Neural cell (in vitro differentiated cells): ENCODE results near the gene SETD4. TPM values are rescaled to one million over a fixed set of nuclear protein-coding genes. Genes with fewer than 3 reads are reported as not detected.

Source experiments
- H2AFZ ChIP-seq: fragments of 200-600, 300-800 bp; sonication (generic), shearing (Covaris generic); 2 replicates; pipeline ENCODE4 v1.6.0; 2014; ENCODE audit warnings: low read depth, mild to moderate bottlenecking, antibody characterized with exemption, low read length, moderate library complexity
- H3F3A ChIP-seq: fragments of 200-600 bp; shearing (Covaris generic); 2 replicates; pipeline ENCODE4 v1.6.1; 2016; ENCODE audit warnings: mild to moderate bottlenecking, moderate library complexity, mixed read lengths, antibody characterized with exemption, low read length; ENCODE audit not compliant: insufficient read depth, poor library complexity, severe bottlenecking
- H3K27ac ChIP-seq: fragments of 200-600, 300-800 bp; sonication (generic), shearing (Covaris generic); 2 replicates; pipeline ENCODE4 v1.5.1; 2014; ENCODE audit warnings: mild to moderate bottlenecking, low read length, moderate library complexity
- H3K27me3 ChIP-seq: fragments of 300-800, 200-600 bp; sonication (generic), shearing (Covaris generic); 2 replicates; pipeline ENCODE4 v1.6.0; 2014; ENCODE audit warnings: mild to moderate bottlenecking, low read depth, low read length, moderate library complexity; ENCODE audit not compliant: insufficient read depth
- H3K36me3 ChIP-seq: fragments of 300-800, 200-600 bp; sonication (generic), shearing (Covaris generic); 2 replicates; pipeline ENCODE4 v1.5.1; 2014; ENCODE audit warnings: mild to moderate bottlenecking, antibody characterized with exemption, low read length, moderate library complexity; ENCODE audit not compliant: insufficient read depth
- H3K4me2 ChIP-seq: fragments of 300-800, 200-600 bp; sonication (generic), shearing (Covaris generic); 2 replicates; pipeline ENCODE4 v1.6.0; 2014; ENCODE audit warnings: mild to moderate bottlenecking, low read length
- H3K4me3 ChIP-seq: fragments of 300-800, 200-600 bp; sonication (generic), shearing (Covaris generic); 2 replicates; pipeline ENCODE4 v1.5.1; 2014; ENCODE audit warnings: mild to moderate bottlenecking, low read length, moderate library complexity
- H3K79me2 ChIP-seq: fragments of 200-600 bp; shearing (Covaris generic); replicated peaks from 2 replicates; pipeline ENCODE4 v1.6.0; 2014; ENCODE audit warnings: mild to moderate bottlenecking, low read length, moderate library complexity; ENCODE audit not compliant: insufficient read depth
- H3K9ac ChIP-seq: fragments of 300-800, 200-600 bp; sonication (generic), shearing (Covaris generic); 2 replicates; pipeline ENCODE4 v1.6.1; 2016; ENCODE audit warnings: mild to moderate bottlenecking, low read length, mixed read lengths
- H3K9me2 ChIP-seq: fragments of 200-600 bp; shearing (Covaris generic); 2 replicates; pipeline ENCODE4 v1.6.1; 2016; ENCODE audit warnings: mild to moderate bottlenecking, low read length, mixed read lengths; ENCODE audit not compliant: insufficient read depth
- H3K9me3 ChIP-seq: fragments of 200-600, 300-800 bp; sonication (generic), shearing (Covaris generic); 2 replicates; pipeline ENCODE4 v1.6.1; 2016; ENCODE audit warnings: mild to moderate bottlenecking, mixed run types, low read length, moderate library complexity, mixed read lengths
- H4K20me1 ChIP-seq: fragments of 200-600 bp; shearing (Covaris generic); 2 replicates; pipeline ENCODE4 v1.6.1; 2016; ENCODE audit warnings: mild to moderate bottlenecking, mixed run types; ENCODE audit not compliant: insufficient read depth
- EP300 ChIP-seq: fragments of 450-650 bp; conservative IDR thresholded peaks from 2 replicates; pipeline ENCODE4 v1.6.1; 2014; ENCODE audit warnings: antibody characterized with exemption, mild to moderate bottlenecking, moderate library complexity; ENCODE audit not compliant: poor library complexity, severe bottlenecking
- EZH2 ChIP-seq: fragments of 200-600, 300-800 bp; shearing (Covaris generic), sonication (generic); IDR thresholded peaks from 2 replicates; pipeline ENCODE4 v1.6.1; 2014; ENCODE audit warnings: antibody characterized with exemption, low read length, borderline replicate concordance, mild to moderate bottlenecking; ENCODE audit not compliant: insufficient read depth, poor library complexity, severe bottlenecking
- MXI1 ChIP-seq: fragments of 450-650 bp; conservative IDR thresholded peaks from 2 replicates; pipeline ENCODE4 v1.6.1; 2014; ENCODE audit warnings: antibody characterized with exemption, mild to moderate bottlenecking; ENCODE audit not compliant: poor library complexity, severe bottlenecking
- POLR2AphosphoS5 ChIP-seq: IDR thresholded peaks from 2 replicates; pipeline ENCODE4 v1.6.1; 2012
- RAD21 ChIP-seq: fragments of 450-650 bp; conservative IDR thresholded peaks from 2 replicates; pipeline ENCODE4 v1.6.1; 2014; ENCODE audit warnings: antibody characterized with exemption, mild to moderate bottlenecking, moderate library complexity
- SMC3 ChIP-seq: fragments of 450-650 bp; conservative IDR thresholded peaks from 2 replicates; pipeline ENCODE4 v1.6.1; 2014; ENCODE audit warnings: antibody characterized with exemption, mild to moderate bottlenecking, moderate library complexity; ENCODE audit not compliant: poor library complexity
- TAF1 ChIP-seq: IDR thresholded peaks from 2 replicates; pipeline ENCODE4 v1.6.1; 2012; ENCODE audit warnings: low read depth
- polyA plus RNA-seq: library from polyadenylated mRNA; depleted of rRNA; stranded (reverse); fragments of >200 nt; gene quantifications from 2 replicates; pipeline ENCODE4 v1.2.3, GENCODE V29; 2014
- TF ChIP-seq, protein P1 (sequence below): IDR thresholded peaks from 2 replicates; pipeline ENCODE4 v1.6.1; 2012; ENCODE audit warnings: borderline replicate concordance
- TF ChIP-seq, protein P2 (sequence below): fragments of 450-650 bp; IDR thresholded peaks from 2 replicates; pipeline ENCODE4 v1.5.1; 2014; ENCODE audit warnings: antibody characterized with exemption, mild to moderate bottlenecking, moderate library complexity; ENCODE audit not compliant: poor library complexity, severe bottlenecking

SETD4 gene
- polyA plus RNA-seq, 1 donor from 2014 or later, result 64.4 TPM

DNA sequence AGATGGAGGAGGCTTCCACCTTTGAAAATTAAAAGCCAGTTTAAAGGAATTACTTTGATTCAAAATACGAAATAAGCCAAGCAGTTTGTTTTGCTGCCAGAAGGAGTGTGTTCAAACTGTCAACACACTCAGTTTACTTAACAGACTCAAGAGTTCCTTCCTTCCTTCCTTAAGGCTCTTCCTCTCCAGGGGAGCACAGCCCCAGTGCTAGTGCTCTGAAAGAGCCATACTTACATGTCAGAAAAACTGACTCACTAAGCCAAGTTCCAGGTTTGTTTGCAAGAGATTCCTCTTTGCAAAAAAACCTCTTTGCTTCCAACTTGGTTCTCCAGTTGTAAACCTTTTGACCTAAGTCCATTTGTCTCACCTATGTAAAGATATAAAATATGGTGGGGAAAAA, 14.3 kb downstream of the SETD4 start:
- no peaks in the 10 kb centered on the region for H3K9me3 ChIP-seq
- H3K27ac ChIP-seq, result no peak overlapping the region
- no peak overlapping the region for H2AFZ ChIP-seq

DNA sequence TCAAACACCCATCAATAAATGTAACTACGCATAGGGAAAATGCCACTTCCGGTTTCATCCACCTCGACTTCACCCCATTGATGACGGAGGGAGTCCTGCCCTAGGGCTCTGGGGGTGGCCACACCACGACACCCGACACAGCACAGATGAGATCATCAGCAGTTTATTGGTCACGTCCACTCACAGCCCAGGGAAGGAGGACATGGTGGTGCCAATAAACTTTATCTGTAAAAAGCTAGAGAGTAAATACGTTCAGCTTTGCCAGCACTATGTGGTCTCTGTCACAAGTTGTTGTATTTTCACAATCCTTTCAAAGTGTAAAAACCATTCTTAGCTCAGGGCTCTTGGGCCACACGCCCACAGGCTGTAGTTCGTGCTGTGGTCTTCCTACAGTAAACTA, 16.3 kb downstream of the SETD4 start:
- no peaks in the 10 kb centered on the region for H3K9me2 ChIP-seq
- no peaks in the 10 kb centered on the region for H3F3A ChIP-seq
- H3K27ac ChIP-seq, result no peak overlapping the region
- peaks cover 6% of the 10 kb centered on the region for H3K36me3 ChIP-seq
- no peaks in the 10 kb centered on the region for H4K20me1 ChIP-seq
- H3K9me3 ChIP-seq, result no peaks in the 10 kb centered on the region
- no peak overlapping the region for H3K9ac ChIP-seq
- TF ChIP-seq TAF1, result no peak
- TF ChIP-seq RAD21, result no peak
- TF ChIP-seq, protein P1, sequence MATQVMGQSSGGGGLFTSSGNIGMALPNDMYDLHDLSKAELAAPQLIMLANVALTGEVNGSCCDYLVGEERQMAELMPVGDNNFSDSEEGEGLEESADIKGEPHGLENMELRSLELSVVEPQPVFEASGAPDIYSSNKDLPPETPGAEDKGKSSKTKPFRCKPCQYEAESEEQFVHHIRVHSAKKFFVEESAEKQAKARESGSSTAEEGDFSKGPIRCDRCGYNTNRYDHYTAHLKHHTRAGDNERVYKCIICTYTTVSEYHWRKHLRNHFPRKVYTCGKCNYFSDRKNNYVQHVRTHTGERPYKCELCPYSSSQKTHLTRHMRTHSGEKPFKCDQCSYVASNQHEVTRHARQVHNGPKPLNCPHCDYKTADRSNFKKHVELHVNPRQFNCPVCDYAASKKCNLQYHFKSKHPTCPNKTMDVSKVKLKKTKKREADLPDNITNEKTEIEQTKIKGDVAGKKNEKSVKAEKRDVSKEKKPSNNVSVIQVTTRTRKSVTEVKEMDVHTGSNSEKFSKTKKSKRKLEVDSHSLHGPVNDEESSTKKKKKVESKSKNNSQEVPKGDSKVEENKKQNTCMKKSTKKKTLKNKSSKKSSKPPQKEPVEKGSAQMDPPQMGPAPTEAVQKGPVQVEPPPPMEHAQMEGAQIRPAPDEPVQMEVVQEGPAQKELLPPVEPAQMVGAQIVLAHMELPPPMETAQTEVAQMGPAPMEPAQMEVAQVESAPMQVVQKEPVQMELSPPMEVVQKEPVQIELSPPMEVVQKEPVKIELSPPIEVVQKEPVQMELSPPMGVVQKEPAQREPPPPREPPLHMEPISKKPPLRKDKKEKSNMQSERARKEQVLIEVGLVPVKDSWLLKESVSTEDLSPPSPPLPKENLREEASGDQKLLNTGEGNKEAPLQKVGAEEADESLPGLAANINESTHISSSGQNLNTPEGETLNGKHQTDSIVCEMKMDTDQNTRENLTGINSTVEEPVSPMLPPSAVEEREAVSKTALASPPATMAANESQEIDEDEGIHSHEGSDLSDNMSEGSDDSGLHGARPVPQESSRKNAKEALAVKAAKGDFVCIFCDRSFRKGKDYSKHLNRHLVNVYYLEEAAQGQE, result no peak
- no peak for TF ChIP-seq EP300
- no peak for TF ChIP-seq MXI1
- TF ChIP-seq, protein P2, sequence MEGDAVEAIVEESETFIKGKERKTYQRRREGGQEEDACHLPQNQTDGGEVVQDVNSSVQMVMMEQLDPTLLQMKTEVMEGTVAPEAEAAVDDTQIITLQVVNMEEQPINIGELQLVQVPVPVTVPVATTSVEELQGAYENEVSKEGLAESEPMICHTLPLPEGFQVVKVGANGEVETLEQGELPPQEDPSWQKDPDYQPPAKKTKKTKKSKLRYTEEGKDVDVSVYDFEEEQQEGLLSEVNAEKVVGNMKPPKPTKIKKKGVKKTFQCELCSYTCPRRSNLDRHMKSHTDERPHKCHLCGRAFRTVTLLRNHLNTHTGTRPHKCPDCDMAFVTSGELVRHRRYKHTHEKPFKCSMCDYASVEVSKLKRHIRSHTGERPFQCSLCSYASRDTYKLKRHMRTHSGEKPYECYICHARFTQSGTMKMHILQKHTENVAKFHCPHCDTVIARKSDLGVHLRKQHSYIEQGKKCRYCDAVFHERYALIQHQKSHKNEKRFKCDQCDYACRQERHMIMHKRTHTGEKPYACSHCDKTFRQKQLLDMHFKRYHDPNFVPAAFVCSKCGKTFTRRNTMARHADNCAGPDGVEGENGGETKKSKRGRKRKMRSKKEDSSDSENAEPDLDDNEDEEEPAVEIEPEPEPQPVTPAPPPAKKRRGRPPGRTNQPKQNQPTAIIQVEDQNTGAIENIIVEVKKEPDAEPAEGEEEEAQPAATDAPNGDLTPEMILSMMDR, result no peak
- no peak for TF ChIP-seq EZH2
- TF ChIP-seq SMC3, result no peak
- no peak for TF ChIP-seq POLR2AphosphoS5
- no peak overlapping the region for H2AFZ ChIP-seq
- H3K27me3 ChIP-seq, result no peaks in the 10 kb centered on the region
- H3K4me2 ChIP-seq, result no peak overlapping the region
- no peak overlapping the region for H3K4me3 ChIP-seq
- no peaks in the 10 kb centered on the region for H3K79me2 ChIP-seq

More for the DNA sequence above, 14.3 kb downstream of the SETD4 start:
- H3K4me2 ChIP-seq, result no peak overlapping the region
- H3K36me3 ChIP-seq, result peaks cover 6% of the 10 kb centered on the region
- no peaks in the 10 kb centered on the region for H3F3A ChIP-seq
- TF ChIP-seq, protein P2, result no peak
- TF ChIP-seq MXI1 (no peak), SMC3 (no peak), EZH2 (no peak), EP300 (no peak), RAD21 (no peak), POLR2AphosphoS5 (no peak), TAF1 (no peak)
- TF ChIP-seq, protein P1, result no peak
- no peaks in the 10 kb centered on the region for H3K79me2 ChIP-seq
- H3K9ac ChIP-seq, result no peak overlapping the region
- H3K9me2 ChIP-seq, result no peaks in the 10 kb centered on the region
- H4K20me1 ChIP-seq, result no peaks in the 10 kb centered on the region
- H3K4me3 ChIP-seq, result no peak overlapping the region
- H3K27me3 ChIP-seq, result no peaks in the 10 kb centered on the region
